GM13976 (cell line): ENCODE data around the gene GRM1.

ENCODE experiments used
- DNase-seq: peaks from one replicate; pipeline ENCODE4 v3.0.0; 2012; ENCODE audit warnings: low spot score
- CTCF ChIP-seq: IDR thresholded peaks from 2 replicates; pipeline ENCODE4 v1.5.1; 2012; ENCODE audit warnings: borderline replicate concordance, mild to moderate bottlenecking; ENCODE audit not compliant: insufficient read depth; ENCODE audit errors: extremely low read depth, missing control alignments, control extremely low read depth
- in situ Hi-C: fragments of 300-500 bp; cut with MboI; formaldehyde crosslinking; loops from one replicate; pipeline ENCODE4 v1.12.0; 2022; ENCODE audit warnings: low sequenced_read_pairs, mixed read lengths, inconsistent platforms; ENCODE audit not compliant: unreplicated experiment

The GRM1 gene

GRCh38 chr6:146305951-146306350 is 277.1 kb downstream of the GRM1 start:
- in situ Hi-C loops, result no loop called here
- DNase-seq, result no peak
- TF ChIP-seq CTCF, result no peak

GRCh38 chr6:146310628-146311027 is 281.8 kb downstream of the GRM1 start:
- TF ChIP-seq CTCF, result no peak
- in situ Hi-C loops, result no loop called here
- no peak for DNase-seq

- in situ Hi-C loops, result no loop called here
These were observed 282.2 kb downstream of the GRM1 start for GRCh38 chr6:146311079-146311478.

GRCh38 chr6:146312608-146313007 is 283.7 kb downstream of the GRM1 start:
- in situ Hi-C loops, result no loop called here
- no peak for TF ChIP-seq CTCF
- no peak for DNase-seq

More at GRCh38 chr6:146311079-146311478, 282.2 kb downstream of the GRM1 start:
- DNase-seq, result no peak
- TF ChIP-seq CTCF, result no peak

- DNase-seq, result no peak
- TF ChIP-seq CTCF, result no peak
- in situ Hi-C loops, result no loop called here
These were observed 286.7 kb downstream of the GRM1 start for GRCh38 chr6:146315381-146316174.

GRCh38 chr6:146316175-146316495 is 287.3 kb downstream of the GRM1 start:
- in situ Hi-C loops, result no loop called here
- TF ChIP-seq CTCF, result no peak
- no peak for DNase-seq
